Measurements from ENCODE around the gene CBX6. TPM values are rescaled to one million over a fixed set of nuclear protein-coding genes. Genes with fewer than 3 reads are reported as not detected.

The CBX6 gene
- total RNA-seq, 1 experiment from 2014 or later: 31.4 TPM

GRCh38 chr22:38820020-38820419 lies 52.0 kb downstream of the CBX6 start:
- H3K27ac ChIP-seq (ENCODE audit: insufficient read length, low read depth, low read length): no peak overlapping the region
- no peak overlapping the region for H3K23ac ChIP-seq (ENCODE audit: insufficient read length, low read depth, low read length)
- no peaks in the 10 kb centered on the region for H4K20me1 ChIP-seq (ENCODE audit: control insufficient read depth, insufficient read depth, insufficient read length)
- H3K4me1 ChIP-seq (ENCODE audit: insufficient read depth, low read length): no peaks in the 10 kb centered on the region
- no peak overlapping the region for H4K8ac ChIP-seq (replicated peaks; ENCODE audit: insufficient read length, low read depth, low read length)
- no peak overlapping the region for H3K4me2 ChIP-seq (ENCODE audit: insufficient read depth, insufficient read length, low read length)
- TF ChIP-seq, protein P1, sequence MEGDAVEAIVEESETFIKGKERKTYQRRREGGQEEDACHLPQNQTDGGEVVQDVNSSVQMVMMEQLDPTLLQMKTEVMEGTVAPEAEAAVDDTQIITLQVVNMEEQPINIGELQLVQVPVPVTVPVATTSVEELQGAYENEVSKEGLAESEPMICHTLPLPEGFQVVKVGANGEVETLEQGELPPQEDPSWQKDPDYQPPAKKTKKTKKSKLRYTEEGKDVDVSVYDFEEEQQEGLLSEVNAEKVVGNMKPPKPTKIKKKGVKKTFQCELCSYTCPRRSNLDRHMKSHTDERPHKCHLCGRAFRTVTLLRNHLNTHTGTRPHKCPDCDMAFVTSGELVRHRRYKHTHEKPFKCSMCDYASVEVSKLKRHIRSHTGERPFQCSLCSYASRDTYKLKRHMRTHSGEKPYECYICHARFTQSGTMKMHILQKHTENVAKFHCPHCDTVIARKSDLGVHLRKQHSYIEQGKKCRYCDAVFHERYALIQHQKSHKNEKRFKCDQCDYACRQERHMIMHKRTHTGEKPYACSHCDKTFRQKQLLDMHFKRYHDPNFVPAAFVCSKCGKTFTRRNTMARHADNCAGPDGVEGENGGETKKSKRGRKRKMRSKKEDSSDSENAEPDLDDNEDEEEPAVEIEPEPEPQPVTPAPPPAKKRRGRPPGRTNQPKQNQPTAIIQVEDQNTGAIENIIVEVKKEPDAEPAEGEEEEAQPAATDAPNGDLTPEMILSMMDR (conservative IDR thresholded peaks at IDR 0.05): no peak
- H2AK5ac ChIP-seq (ENCODE audit: insufficient read length, low read length): no peak overlapping the region
- WGBS (ENCODE audit: extremely low coverage, insufficient read length, low lambda C conversion rate): no CpG with 5 or more reads among the region's 8 CpGs
- H4K5ac ChIP-seq (ENCODE audit: insufficient read length, low read depth, low read length): no peak overlapping the region
- no peak overlapping the region for H3K56ac ChIP-seq (ENCODE audit: insufficient read length, low read depth, low read length)
- H2AFZ ChIP-seq (ENCODE audit: low read length): no peak overlapping the region
- peak overlapping the region; percentile 28 for H3K18ac ChIP-seq (ENCODE audit: insufficient read length, low read depth, low read length)
- peak overlapping the region; percentile 60; the same call in 1 of the 2 replicates for H3K14ac ChIP-seq (ENCODE audit: insufficient read depth, low read length)
- no peaks in the 10 kb centered on the region for H3K9me3 ChIP-seq (ENCODE audit: control insufficient read depth, low read depth, low read length)
- H3K79me1 ChIP-seq (ENCODE audit: insufficient read depth, low read depth, low read length, poor library complexity, severe bottlenecking): no peaks in the 10 kb centered on the region
- no peaks in the 10 kb centered on the region for H3K27me3 ChIP-seq (ENCODE audit: insufficient read depth, low read length)
- no peak for DNase-seq
- Mint-ChIP-seq H3K4me1 (peaks cover 5 to 18% of the 10 kb centered on the region in 2 experiments; a peak in 3 of 4 replicates), H3K4me3 (no peak overlapping the region), H3K27ac (no peak overlapping the region), H3K36me3 (ENCODE audit: insufficient read depth in 1 of 3, low read depth in 3 of 3) (no peaks in the 10 kb centered on the region), H3K27me3 (ENCODE audit: low read depth) (peaks cover 39% of the 10 kb centered on the region), H3K9me3 (no peaks in the 10 kb centered on the region)
- no peak overlapping the region for H2BK12ac ChIP-seq (ENCODE audit: insufficient read length, low read depth, low read length)
- no peaks in the 10 kb centered on the region for H3K23me2 ChIP-seq (ENCODE audit: insufficient read length, low read depth, low read length, poor library complexity, severe bottlenecking)
- H3K79me2 ChIP-seq (ENCODE audit: insufficient read depth, low read length): no peaks in the 10 kb centered on the region
- H4K91ac ChIP-seq (ENCODE audit: insufficient read length, low read depth, low read length): no peak overlapping the region
- H3K9ac ChIP-seq (ENCODE audit: extremely low read depth, insufficient read length, low read length): no peak overlapping the region
- no peak overlapping the region for H3T11ph ChIP-seq (ENCODE audit: low read length)
- no peak overlapping the region for H2BK20ac ChIP-seq (ENCODE audit: low read depth, low read length, poor library complexity, severe bottlenecking)
- no peak overlapping the region for H2BK5ac ChIP-seq (ENCODE audit: insufficient read length, low read length)
- H2BK120ac ChIP-seq (ENCODE audit: low read depth, low read length, poor library complexity, severe bottlenecking): no peak overlapping the region
- H3K4ac ChIP-seq (ENCODE audit: low read depth, low read length): no peak overlapping the region
- no peak overlapping the region for H2BK15ac ChIP-seq (ENCODE audit: low read depth, low read length)
